ENCODE data around the gene RGS9. TPM values are rescaled to one million over a fixed set of nuclear protein-coding genes. Genes with fewer than 3 reads are reported as not detected.
A peak's percentile ranks its signal among the peaks of the same experiment; 100 is the strongest.

RGS9 gene
- total RNA-seq, 3 donors from 2014 or later, result 8.7 to 14.6 (median 13.3) TPM

DNA sequence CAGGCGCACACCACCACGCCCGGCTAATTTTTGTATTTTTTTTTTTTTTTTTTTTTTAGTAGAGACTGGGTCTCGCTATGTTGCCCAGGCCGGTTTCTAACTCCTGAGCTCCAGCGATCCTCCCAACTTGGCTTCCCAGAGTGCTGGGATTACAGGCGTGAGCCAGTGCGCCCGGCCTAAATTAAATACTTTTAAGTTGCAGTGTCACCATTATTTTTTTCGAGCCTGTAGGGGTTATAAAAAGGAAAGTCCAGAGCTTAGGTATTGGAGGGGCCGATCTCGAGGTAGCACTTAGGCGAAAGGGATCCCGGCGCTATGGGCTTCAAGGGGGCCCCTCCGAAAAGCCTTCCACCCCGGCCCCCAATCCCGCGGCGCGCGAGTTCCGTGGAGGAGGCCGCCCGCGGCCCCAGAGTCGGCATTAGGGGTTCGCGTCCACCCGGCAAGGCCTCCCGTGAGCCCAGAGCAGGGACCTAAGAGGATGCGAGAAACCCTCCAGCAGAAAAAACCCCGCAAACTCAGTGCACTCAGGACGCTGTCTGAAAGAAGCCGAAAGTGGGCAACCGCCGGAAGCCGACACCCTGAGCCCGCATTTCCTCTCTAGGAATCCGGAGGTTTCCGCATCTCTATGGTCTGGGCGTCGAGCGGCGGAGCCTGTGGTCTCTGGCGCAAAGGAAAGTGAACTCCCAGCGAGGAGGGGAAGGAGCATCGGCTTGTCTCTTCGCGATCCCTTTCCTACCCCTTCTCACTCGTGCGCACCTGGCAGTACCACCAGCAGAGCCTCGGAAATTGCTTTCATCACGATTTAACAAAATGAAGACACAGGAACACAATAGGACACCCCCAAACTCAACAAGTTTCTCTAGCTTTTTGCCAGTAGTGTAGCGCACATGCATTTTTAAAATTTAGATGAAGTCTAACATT lies 14.1 kb upstream of the RGS9 start:
- Histone ChIP-seq H3K36me3 (ENCODE audit: low read depth) (no peaks in the 10 kb centered on the region), H3K4me3 (peak overlapping the region; percentile 25), H3K4me1 (ENCODE audit: low read depth) (peaks cover 7% of the 10 kb centered on the region), H3K9me3 (no peaks in the 10 kb centered on the region)
- ATAC-seq, result peak; percentile 92
- DNase-seq, result peak; percentile 85 to 90 (median 85)
- TF ChIP-seq, protein P1, sequence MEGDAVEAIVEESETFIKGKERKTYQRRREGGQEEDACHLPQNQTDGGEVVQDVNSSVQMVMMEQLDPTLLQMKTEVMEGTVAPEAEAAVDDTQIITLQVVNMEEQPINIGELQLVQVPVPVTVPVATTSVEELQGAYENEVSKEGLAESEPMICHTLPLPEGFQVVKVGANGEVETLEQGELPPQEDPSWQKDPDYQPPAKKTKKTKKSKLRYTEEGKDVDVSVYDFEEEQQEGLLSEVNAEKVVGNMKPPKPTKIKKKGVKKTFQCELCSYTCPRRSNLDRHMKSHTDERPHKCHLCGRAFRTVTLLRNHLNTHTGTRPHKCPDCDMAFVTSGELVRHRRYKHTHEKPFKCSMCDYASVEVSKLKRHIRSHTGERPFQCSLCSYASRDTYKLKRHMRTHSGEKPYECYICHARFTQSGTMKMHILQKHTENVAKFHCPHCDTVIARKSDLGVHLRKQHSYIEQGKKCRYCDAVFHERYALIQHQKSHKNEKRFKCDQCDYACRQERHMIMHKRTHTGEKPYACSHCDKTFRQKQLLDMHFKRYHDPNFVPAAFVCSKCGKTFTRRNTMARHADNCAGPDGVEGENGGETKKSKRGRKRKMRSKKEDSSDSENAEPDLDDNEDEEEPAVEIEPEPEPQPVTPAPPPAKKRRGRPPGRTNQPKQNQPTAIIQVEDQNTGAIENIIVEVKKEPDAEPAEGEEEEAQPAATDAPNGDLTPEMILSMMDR (IDR thresholded peaks at IDR 0.05), result no peak
- intact Hi-C loops (cut with DNase I, micrococcal nuclease), result no loop called here

- TF ChIP-seq, protein P1 (IDR thresholded peaks at IDR 0.05), result no peak
- Histone ChIP-seq H3K4me1 (ENCODE audit: low read depth) (peaks cover 7% of the 10 kb centered on the region), H3K36me3 (ENCODE audit: low read depth) (no peaks in the 10 kb centered on the region), H3K9me3 (no peaks in the 10 kb centered on the region), H3K4me3 (no peak overlapping the region)
- intact Hi-C loops (cut with DNase I, micrococcal nuclease), result no loop called here
- DNase-seq, result peak; percentile 34 to 62 (median 36)
- peak; percentile 57 for ATAC-seq
Measured at GRCh38 chr17:65123757-65124675, 13.2 kb upstream of the RGS9 start.

- no peak overlapping the region for H3K4me3 ChIP-seq
- DNase-seq, result no peak
- ATAC-seq, result peak; percentile 22
- TF ChIP-seq, protein P1 (IDR thresholded peaks at IDR 0.05), result no peak
- no peaks in the 10 kb centered on the region for H3K36me3 ChIP-seq (ENCODE audit: low read depth)
- no peaks in the 10 kb centered on the region for H3K9me3 ChIP-seq
- no peaks in the 10 kb centered on the region for H3K4me1 ChIP-seq (ENCODE audit: low read depth)
- intact Hi-C loops (cut with DNase I, micrococcal nuclease), result no loop called here
Measured at GRCh38 chr17:65130832-65131231, 6.3 kb upstream of the RGS9 start.

- no peaks in the 10 kb centered on the region for H3K4me1 ChIP-seq (ENCODE audit: low read depth)
- no peaks in the 10 kb centered on the region for H3K9me3 ChIP-seq
- intact Hi-C loops (cut with DNase I, micrococcal nuclease), result no loop called here
- TF ChIP-seq, protein P1 (IDR thresholded peaks at IDR 0.05), result no peak
- ATAC-seq (no peak), DNase-seq (no peak)
- H3K4me3 ChIP-seq, result no peak overlapping the region
- no peaks in the 10 kb centered on the region for H3K36me3 ChIP-seq (ENCODE audit: low read depth)
Measured at GRCh38 chr17:65131240-65131639, 5.9 kb upstream of the RGS9 start.

GRCh38 chr17:65131946-65132345 lies 5.2 kb upstream of the RGS9 start:
- intact Hi-C loops (cut with DNase I, micrococcal nuclease), result no loop called here
- Histone ChIP-seq H3K9me3 (no peaks in the 10 kb centered on the region), H3K4me3 (no peak overlapping the region), H3K4me1 (ENCODE audit: low read depth) (no peaks in the 10 kb centered on the region), H3K36me3 (ENCODE audit: low read depth) (no peaks in the 10 kb centered on the region)
- DNase-seq (no peak), ATAC-seq (peak; percentile 87)
- TF ChIP-seq, protein P1 (IDR thresholded peaks at IDR 0.05), result no peak
